H9 (cell line): Measurements from ENCODE around the gene ZIM2. TPM values are rescaled to one million over a fixed set of nuclear protein-coding genes. Genes with fewer than 3 reads are reported as not detected.

Experiments
- DNase-seq: peaks from one replicate; pipeline ENCODE4 v3.0.0-alpha.2; 2017
- H2AFZ ChIP-seq: one replicate; pipeline ENCODE4 v1.6.1; 2013; ENCODE audit warnings: mild to moderate bottlenecking, low read length, control low read depth, moderate library complexity
- H2AK5ac ChIP-seq: 2 replicates; pipeline ENCODE4 v1.6.1; 2013; ENCODE audit warnings: low read length, control low read depth, mixed read lengths; ENCODE audit not compliant: insufficient read length
- H2BK120ac ChIP-seq: one replicate; pipeline ENCODE4 v1.6.1; 2013; ENCODE audit warnings: low read depth, mild to moderate bottlenecking, low read length, control low read depth, inconsistent platforms; ENCODE audit not compliant: poor library complexity, severe bottlenecking
- H2BK12ac ChIP-seq: 2 replicates; pipeline ENCODE4 v1.6.1; 2013; ENCODE audit warnings: low read length, control low read depth, mixed read lengths, low read depth; ENCODE audit not compliant: insufficient read length
- H2BK15ac ChIP-seq: 2 replicates; pipeline ENCODE4 v1.6.1; 2013; ENCODE audit warnings: low read depth, low read length, control low read depth
- H2BK20ac ChIP-seq: one replicate; pipeline ENCODE4 v1.6.1; 2013; ENCODE audit warnings: low read depth, mild to moderate bottlenecking, low read length, control low read depth, inconsistent platforms; ENCODE audit not compliant: poor library complexity, severe bottlenecking
- H2BK5ac ChIP-seq: 2 replicates; pipeline ENCODE4 v1.6.1; 2013; ENCODE audit warnings: low read length, control low read depth, mixed read lengths; ENCODE audit not compliant: insufficient read length
- H3K14ac ChIP-seq: 2 replicates; pipeline ENCODE4 v1.6.1; 2013; ENCODE audit warnings: low read length, control low read depth; ENCODE audit not compliant: insufficient read depth
- H3K18ac ChIP-seq: 2 replicates; pipeline ENCODE4 v1.6.1; 2013; ENCODE audit warnings: low read depth, mild to moderate bottlenecking, mixed read lengths, low read length, control low read depth; ENCODE audit not compliant: insufficient read length
- H3K23ac ChIP-seq: 2 replicates; pipeline ENCODE4 v1.6.1; 2013; ENCODE audit warnings: low read length, control low read depth, mixed read lengths, low read depth; ENCODE audit not compliant: insufficient read length
- H3K23me2 ChIP-seq: 2 replicates; pipeline ENCODE4 v1.6.1; 2013; ENCODE audit warnings: low read depth, mild to moderate bottlenecking, mixed read lengths, low read length, control low read depth; ENCODE audit not compliant: insufficient read length, poor library complexity, severe bottlenecking
- H3K27ac ChIP-seq: 2 replicates; pipeline ENCODE4 v1.5.1; 2013; ENCODE audit warnings: low read length, control low read depth, mixed read lengths, low read depth; ENCODE audit not compliant: insufficient read length
- H3K27me3 ChIP-seq: 2 replicates; pipeline ENCODE4 v1.6.1; 2013; ENCODE audit warnings: low read length, control low read depth, inconsistent platforms; ENCODE audit not compliant: insufficient read depth
- H3K4ac ChIP-seq: 2 replicates; pipeline ENCODE4 v1.6.1; 2013; ENCODE audit warnings: low read depth, mild to moderate bottlenecking, control low read depth, inconsistent platforms, low read length, moderate library complexity
- H3K4me1 ChIP-seq: 2 replicates; pipeline ENCODE4 v1.6.1; 2013; ENCODE audit warnings: low read length, control low read depth, inconsistent platforms; ENCODE audit not compliant: insufficient read depth
- H3K4me2 ChIP-seq: 2 replicates; pipeline ENCODE4 v1.6.1; 2013; ENCODE audit warnings: low read length, control low read depth, mixed read lengths; ENCODE audit not compliant: insufficient read length, insufficient read depth
- H3K56ac ChIP-seq: 2 replicates; pipeline ENCODE4 v1.6.1; 2013; ENCODE audit warnings: low read depth, mild to moderate bottlenecking, mixed read lengths, low read length, control low read depth; ENCODE audit not compliant: insufficient read length
- H3K79me1 ChIP-seq: 2 replicates; pipeline ENCODE4 v1.6.1; 2013; ENCODE audit warnings: low read depth, mild to moderate bottlenecking, moderate library complexity, low read length, control low read depth, inconsistent platforms; ENCODE audit not compliant: insufficient read depth, poor library complexity, severe bottlenecking
- H3K79me2 ChIP-seq: 2 replicates; pipeline ENCODE4 v1.6.1; 2013; ENCODE audit warnings: low read length, control low read depth, inconsistent platforms; ENCODE audit not compliant: insufficient read depth
- H3K9ac ChIP-seq: 2 replicates; pipeline ENCODE4 v1.6.1; 2013; ENCODE audit warnings: low read length, control low read depth, mixed read lengths; ENCODE audit not compliant: insufficient read length; ENCODE audit errors: extremely low read depth
- H3K9me3 ChIP-seq: one replicate; pipeline ENCODE4 v1.6.1; 2013; ENCODE audit warnings: low read depth, low read length, inconsistent platforms; ENCODE audit not compliant: control insufficient read depth
- H3T11ph ChIP-seq: one replicate; pipeline ENCODE4 v1.6.1; 2013; ENCODE audit warnings: mild to moderate bottlenecking, low read length, control low read depth, inconsistent platforms
- H4K20me1 ChIP-seq: one replicate; pipeline ENCODE4 v1.6.1; 2013; ENCODE audit not compliant: control insufficient read depth, insufficient read length, insufficient read depth
- H4K5ac ChIP-seq: 2 replicates; pipeline ENCODE4 v1.6.1; 2013; ENCODE audit warnings: low read depth, mild to moderate bottlenecking, mixed read lengths, low read length, control low read depth; ENCODE audit not compliant: insufficient read length
- H4K8ac ChIP-seq: replicated peaks from 2 replicates; pipeline ENCODE4 v1.6.1; 2013; ENCODE audit warnings: low read length, control low read depth, mixed read lengths, low read depth; ENCODE audit not compliant: insufficient read length
- H4K91ac ChIP-seq: 2 replicates; pipeline ENCODE4 v1.6.1; 2013; ENCODE audit warnings: low read depth, mild to moderate bottlenecking, moderate library complexity, mixed read lengths, low read length, control low read depth; ENCODE audit not compliant: insufficient read length
- H3K27ac Mint-ChIP-seq, 3 experiments: 2 replicates in 2 of 3; 3 replicates in 1 of 3; pipeline ENCODE4 v1.8.0; 2020 to 2021; ENCODE audit warnings: mixed read lengths in 3 of 3, mild to moderate bottlenecking in 1 of 3, moderate library complexity in 1 of 3
- H3K27me3 Mint-ChIP-seq: 2 replicates; pipeline ENCODE4 v1.8.0; 2021; ENCODE audit warnings: low read depth, mild to moderate bottlenecking, moderate library complexity, mixed read lengths
- H3K36me3 Mint-ChIP-seq, 3 experiments: 2 replicates in 2 of 3; 3 replicates in 1 of 3; pipeline ENCODE4 v1.8.0; 2020 to 2021; ENCODE audit warnings: low read depth in 3 of 3, mixed read lengths in 3 of 3; ENCODE audit not compliant: insufficient read depth in 1 of 3
- H3K4me1 Mint-ChIP-seq, 2 experiments: 2 replicates each; pipeline ENCODE4 v1.8.0; 2020; ENCODE audit warnings: mixed read lengths in 2 of 2
- H3K4me3 Mint-ChIP-seq, 2 experiments: 2 replicates in 1 of 2; 3 replicates in 1 of 2; pipeline ENCODE4 v1.8.0; 2020 to 2021; ENCODE audit warnings: mild to moderate bottlenecking in 2 of 2, mixed read lengths in 2 of 2, moderate library complexity in 1 of 2
- H3K9me3 Mint-ChIP-seq, 2 experiments: 2 replicates in 1 of 2; 3 replicates in 1 of 2; pipeline ENCODE4 v1.8.0; 2020; ENCODE audit warnings: mild to moderate bottlenecking in 2 of 2, mixed read lengths in 2 of 2, moderate library complexity in 1 of 2
- WGBS: extraction: QIAGEN DNeasy Blood & Tissue Kit; methylation state at CpG from one replicate; pipeline ENCODE4 v1.1.7; 2013; ENCODE audit warnings: missing lambda C conversion rate, low lambda C conversion rate, mixed read lengths; ENCODE audit not compliant: insufficient read length; ENCODE audit errors: extremely low coverage; 5-methylcytosine and 5-hydroxymethylcytosine counted together
- total RNA-seq: library from RNA; stranded (reverse); gene quantifications from 2 replicates; pipeline ENCODE4 v1.2.1, GENCODE V29; 2021
- TF ChIP-seq, protein P1 (sequence below): fragments of 200-600 bp; sonication (generic); conservative IDR thresholded peaks from 3 replicates; pipeline ENCODE4 v1.8.0; 2021; ENCODE audit warnings: antibody characterized with exemption, mild to moderate bottlenecking

The ZIM2 gene
- total RNA-seq, 1 experiment from 2014 or later, result not detected

DNA sequence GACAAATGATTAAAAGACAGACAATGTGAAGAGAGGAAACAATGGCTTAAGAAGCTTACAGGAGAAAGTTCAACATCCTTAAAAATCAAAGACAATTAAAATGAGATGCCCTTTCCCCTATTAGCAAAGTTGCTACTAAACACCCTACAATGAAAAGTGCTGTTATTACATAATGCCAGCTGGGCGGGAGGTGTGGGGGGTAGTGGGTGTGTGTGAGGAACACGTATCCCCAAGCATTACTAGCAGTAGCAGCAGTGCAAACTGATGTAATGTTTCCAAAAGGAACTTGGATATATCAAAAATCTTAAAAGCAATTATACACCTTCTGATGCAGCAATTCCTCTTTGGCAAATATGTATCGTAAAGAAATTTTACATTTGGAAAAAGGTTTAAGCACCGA is 70.9 kb downstream of the ZIM2 start:
- WGBS, result no CpG with 5 or more reads among the region's 4 CpGs
- peaks cover 48% of the 10 kb centered on the region for H3K9me3 ChIP-seq

More for the DNA sequence above, 70.9 kb downstream of the ZIM2 start:
- H3K27ac ChIP-seq, result no peak overlapping the region
- Mint-ChIP-seq H3K27me3 (peaks cover 3% of the 10 kb centered on the region), H3K9me3 (peaks cover 77 to 78% of the 10 kb centered on the region in 2 experiments), H3K27ac (no peak overlapping the region), H3K4me1 (no peaks in the 10 kb centered on the region), H3K36me3 (peaks cover 10 to 27% (median 11%) of the 10 kb centered on the region in 3 experiments), H3K4me3 (no peak overlapping the region)
- H2AK5ac ChIP-seq, result no peak overlapping the region
- H3K9ac ChIP-seq, result no peak overlapping the region
- no peak overlapping the region for H3K23ac ChIP-seq
- no peaks in the 10 kb centered on the region for H3K27me3 ChIP-seq
- no peak overlapping the region for H3K18ac ChIP-seq
- no peaks in the 10 kb centered on the region for H4K20me1 ChIP-seq
- H3K4me1 ChIP-seq, result no peaks in the 10 kb centered on the region
- H4K91ac ChIP-seq, result no peak overlapping the region
- H3K4ac ChIP-seq, result no peak overlapping the region
- no peak overlapping the region for H4K5ac ChIP-seq
- no peak overlapping the region for H3T11ph ChIP-seq
- no peak overlapping the region for H2BK20ac ChIP-seq
- TF ChIP-seq, protein P1, sequence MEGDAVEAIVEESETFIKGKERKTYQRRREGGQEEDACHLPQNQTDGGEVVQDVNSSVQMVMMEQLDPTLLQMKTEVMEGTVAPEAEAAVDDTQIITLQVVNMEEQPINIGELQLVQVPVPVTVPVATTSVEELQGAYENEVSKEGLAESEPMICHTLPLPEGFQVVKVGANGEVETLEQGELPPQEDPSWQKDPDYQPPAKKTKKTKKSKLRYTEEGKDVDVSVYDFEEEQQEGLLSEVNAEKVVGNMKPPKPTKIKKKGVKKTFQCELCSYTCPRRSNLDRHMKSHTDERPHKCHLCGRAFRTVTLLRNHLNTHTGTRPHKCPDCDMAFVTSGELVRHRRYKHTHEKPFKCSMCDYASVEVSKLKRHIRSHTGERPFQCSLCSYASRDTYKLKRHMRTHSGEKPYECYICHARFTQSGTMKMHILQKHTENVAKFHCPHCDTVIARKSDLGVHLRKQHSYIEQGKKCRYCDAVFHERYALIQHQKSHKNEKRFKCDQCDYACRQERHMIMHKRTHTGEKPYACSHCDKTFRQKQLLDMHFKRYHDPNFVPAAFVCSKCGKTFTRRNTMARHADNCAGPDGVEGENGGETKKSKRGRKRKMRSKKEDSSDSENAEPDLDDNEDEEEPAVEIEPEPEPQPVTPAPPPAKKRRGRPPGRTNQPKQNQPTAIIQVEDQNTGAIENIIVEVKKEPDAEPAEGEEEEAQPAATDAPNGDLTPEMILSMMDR, result no peak
- no peak overlapping the region for H2BK15ac ChIP-seq
- no peaks in the 10 kb centered on the region for H3K23me2 ChIP-seq
- H2BK5ac ChIP-seq, result no peak overlapping the region
- no peaks in the 10 kb centered on the region for H3K79me1 ChIP-seq
- no peak overlapping the region for H4K8ac ChIP-seq
- no peaks in the 10 kb centered on the region for H3K79me2 ChIP-seq
- H3K56ac ChIP-seq, result no peak overlapping the region
- H2AFZ ChIP-seq, result no peak overlapping the region
- H2BK12ac ChIP-seq, result no peak overlapping the region
- DNase-seq, result no peak
- H2BK120ac ChIP-seq, result no peak overlapping the region
- H3K4me2 ChIP-seq, result no peak overlapping the region
- no peak overlapping the region for H3K14ac ChIP-seq
